AG09309 (cell line): Measurements from ENCODE around the gene APOBEC2.
A peak's percentile ranks its signal among the peaks of the same experiment; 100 is the strongest.
"Not testable (repeated sequence)": the region's sequence is repeated elsewhere in the genome, so short reads cannot be mapped to it uniquely, and the experiment has no call there.

Experiments used
- DNase-seq: peaks from one replicate; pipeline ENCODE4 v3.0.0-alpha.2; 2010; ENCODE audit warnings: low read depth
- H3K4me3 ChIP-seq: 2 replicates; pipeline ENCODE4 v1.5.1; 2011; ENCODE audit warnings: mild to moderate bottlenecking, low read depth, low read length, moderate library complexity; ENCODE audit not compliant: control insufficient read depth
- CTCF ChIP-seq: IDR thresholded peaks from 2 replicates; pipeline ENCODE4 v1.5.1; 2011; ENCODE audit warnings: mild to moderate bottlenecking, low read depth, low read length, inconsistent platforms; ENCODE audit not compliant: insufficient read depth, control insufficient read depth; ENCODE audit errors: missing control alignments

APOBEC2 gene

DNA sequence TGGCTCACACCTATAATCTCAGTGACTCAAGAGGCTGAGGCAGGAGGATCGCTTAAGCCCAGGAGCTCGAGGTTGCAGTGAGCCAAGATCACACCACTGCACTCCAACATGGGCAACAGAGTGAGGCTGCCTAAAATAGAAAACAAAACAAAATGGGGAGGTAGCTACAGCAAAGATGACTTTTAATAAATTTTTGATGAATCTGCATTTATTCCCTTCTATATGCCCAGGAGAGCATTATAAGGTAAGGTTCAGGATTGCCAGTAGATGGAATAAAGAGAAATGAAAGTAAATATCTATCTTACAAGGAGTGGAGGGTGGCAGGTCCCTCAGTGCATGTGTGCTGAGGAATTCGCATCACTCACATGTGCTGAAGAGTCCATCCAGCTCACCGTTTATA lies 38.2 kb upstream of the APOBEC2 start:
- DNase-seq = no peak

GRCh38 chr6:41015860-41016259 lies 37.1 kb upstream of the APOBEC2 start:
- not testable (repeated sequence) for H3K4me3 ChIP-seq, DNase-seq

More for the DNA sequence above, 38.2 kb upstream of the APOBEC2 start:
- H3K4me3 ChIP-seq = no peak overlapping the region
- TF ChIP-seq CTCF = no peak

GRCh38 chr6:41017663-41018062 lies 35.3 kb upstream of the APOBEC2 start:
- no peak overlapping the region for H3K4me3 ChIP-seq
- DNase-seq = no peak
- no peak for TF ChIP-seq CTCF

GRCh38 chr6:41021832-41022231 lies 31.2 kb upstream of the APOBEC2 start:
- TF ChIP-seq CTCF = peak; percentile 76
- no peak overlapping the region for H3K4me3 ChIP-seq
- peak; percentile 35 for DNase-seq

GRCh38 chr6:41022294-41022693 lies 30.7 kb upstream of the APOBEC2 start:
- no peak for DNase-seq
- no peak overlapping the region for H3K4me3 ChIP-seq
- TF ChIP-seq CTCF = no peak

DNA sequence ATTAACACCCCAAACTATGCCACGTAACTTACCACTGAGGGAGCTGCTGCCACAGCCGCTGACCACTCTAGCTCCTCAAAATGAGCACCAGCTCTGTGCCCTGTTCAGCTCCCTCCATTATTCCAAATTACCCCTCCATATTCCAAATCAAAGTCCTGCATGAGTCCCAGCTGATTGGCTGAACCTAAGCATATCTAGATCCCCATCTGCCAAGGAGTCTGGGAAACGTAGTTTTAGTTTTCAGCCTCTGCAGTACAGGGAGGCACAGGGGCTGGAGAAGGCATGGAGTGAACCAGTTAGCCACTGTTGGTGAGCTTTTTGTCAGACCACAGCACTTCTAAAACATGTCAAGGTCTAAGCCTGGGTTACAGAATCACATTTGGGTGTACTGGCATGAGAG lies 29.9 kb upstream of the APOBEC2 start:
- no peak for TF ChIP-seq CTCF
- no peak overlapping the region for H3K4me3 ChIP-seq
- no peak for DNase-seq

GRCh38 chr6:41025966-41026530 lies 27.0 kb upstream of the APOBEC2 start:
- no peak overlapping the region for H3K4me3 ChIP-seq
- no peak for DNase-seq
- no peak for TF ChIP-seq CTCF

DNA sequence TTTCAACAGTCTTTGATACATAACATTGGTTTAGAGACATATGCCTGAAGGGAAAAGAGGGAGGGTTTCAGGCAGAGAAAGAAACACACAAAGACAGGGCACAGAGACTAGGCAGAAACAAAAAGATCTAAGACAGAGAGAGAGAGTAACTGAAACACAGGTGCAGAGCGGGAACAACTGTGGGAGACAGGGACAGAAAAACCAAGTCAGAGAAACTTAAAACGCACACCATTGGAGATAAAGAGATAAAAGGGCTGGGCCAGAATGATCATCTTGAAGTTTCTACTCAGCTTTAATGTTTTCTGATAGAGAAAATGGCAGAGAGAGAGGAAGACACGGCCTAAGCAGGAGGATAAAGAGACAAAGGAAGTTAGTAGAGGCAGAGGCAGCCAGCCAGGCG lies 25.8 kb upstream of the APOBEC2 start:
- no peak overlapping the region for H3K4me3 ChIP-seq
- TF ChIP-seq CTCF = no peak
- DNase-seq = no peak
